Measurements from ENCODE around the gene RCAN2. TPM values are rescaled to one million over a fixed set of nuclear protein-coding genes. Genes with fewer than 3 reads are reported as not detected.

The RCAN2 gene
- total RNA-seq, 1 experiment from 2014 or later = 0.05 TPM

- in situ Hi-C loops (cut with HindIII; ENCODE audit: low pct_unique_long_range_greater_than_20kb, low sequenced_read_pairs) = no loop called here
Measured at GRCh38 chr6:46312654-46313053, 178.6 kb downstream of the RCAN2 start.

GRCh38 chr6:46310196-46310595 lies 181.1 kb downstream of the RCAN2 start:
- H3K27ac ChIP-seq (ENCODE audit: low read length) = no peak overlapping the region
- in situ Hi-C loops (cut with HindIII; ENCODE audit: low pct_unique_long_range_greater_than_20kb, low sequenced_read_pairs) (no loop called here), intact Hi-C loops (cut with micrococcal nuclease; ENCODE audit: unreplicated experiment) (no loop called here)
- H3K36me3 ChIP-seq (ENCODE audit: control insufficient read depth, insufficient read depth, low read length) = no peaks in the 10 kb centered on the region
- H3K4me3 ChIP-seq (ENCODE audit: low read depth in 2 of 2, low read length in 2 of 2) = no peak overlapping the region
- ChIA-PET CTCF (no interaction called here), POLR2A (no interaction called here)
- no TSS peak for BruUV-seq (replicated peaks)
- ATAC-seq (no peak), DNase-seq (ENCODE audit: low read depth, low spot score) (no peak)
- H3K4me1 ChIP-seq (ENCODE audit: control insufficient read depth, insufficient read depth, low read length) = no peaks in the 10 kb centered on the region
- no peaks in the 10 kb centered on the region for H3K9me3 ChIP-seq (ENCODE audit: control insufficient read depth, insufficient read depth, low read depth, low read length)
- no peak for TF ChIP-seq TCF7L2 (IDR thresholded peaks at IDR 0.05; ENCODE audit: low read depth, low read length)
- TF ChIP-seq CTCF (IDR thresholded peaks at IDR 0.05) = no peak
- no peak for TF ChIP-seq POLR2AphosphoS5 (IDR thresholded peaks at IDR 0.05; ENCODE audit: low read depth, low read length)
- no peak for TF ChIP-seq REST (IDR thresholded peaks at IDR 0.05; ENCODE audit: insufficient read depth in 1 of 2, low read depth in 2 of 2, low read length in 1 of 2)
- TF ChIP-seq SIN3A (IDR thresholded peaks at IDR 0.05; ENCODE audit: borderline replicate concordance, insufficient read depth, low read depth, low read length) = no peak
- no peaks in the 10 kb centered on the region for H3K27me3 ChIP-seq (ENCODE audit: control insufficient read depth, insufficient read depth, low read length)

More at GRCh38 chr6:46312654-46313053, 178.6 kb downstream of the RCAN2 start:
- DNase-seq (ENCODE audit: low read depth, low spot score) = no peak
- Histone ChIP-seq H3K4me3 (ENCODE audit: low read depth in 2 of 2, low read length in 2 of 2) (no peak overlapping the region), H3K9me3 (ENCODE audit: control insufficient read depth, insufficient read depth, low read depth, low read length) (no peaks in the 10 kb centered on the region), H3K36me3 (ENCODE audit: control insufficient read depth, insufficient read depth, low read length) (no peaks in the 10 kb centered on the region), H3K27me3 (ENCODE audit: control insufficient read depth, insufficient read depth, low read length) (no peaks in the 10 kb centered on the region), H3K4me1 (ENCODE audit: control insufficient read depth, insufficient read depth, low read length) (no peaks in the 10 kb centered on the region), H3K27ac (ENCODE audit: low read length) (no peak overlapping the region)
- ChIA-PET CTCF (no interaction called here), POLR2A (no interaction called here)
- TF ChIP-seq TCF7L2 (IDR thresholded peaks at IDR 0.05; ENCODE audit: low read depth, low read length) (no peak), CTCF (IDR thresholded peaks at IDR 0.05) (no peak), POLR2AphosphoS5 (IDR thresholded peaks at IDR 0.05; ENCODE audit: low read depth, low read length) (no peak), SIN3A (IDR thresholded peaks at IDR 0.05; ENCODE audit: borderline replicate concordance, insufficient read depth, low read depth, low read length) (no peak), REST (IDR thresholded peaks at IDR 0.05; ENCODE audit: insufficient read depth in 1 of 2, low read depth in 2 of 2, low read length in 1 of 2) (no peak)
- ATAC-seq = no peak
- no TSS peak for BruUV-seq (replicated peaks)
- intact Hi-C loops (cut with micrococcal nuclease; ENCODE audit: unreplicated experiment) = no loop called here
